Measurements from ENCODE around the gene ANKRD13D. TPM values are rescaled to one million over a fixed set of nuclear protein-coding genes. Genes with fewer than 3 reads are reported as not detected.

The ANKRD13D gene
- total and polyA plus RNA-seq, 9 donors: 5.6 to 60.9 (median 41.3) TPM

DNA sequence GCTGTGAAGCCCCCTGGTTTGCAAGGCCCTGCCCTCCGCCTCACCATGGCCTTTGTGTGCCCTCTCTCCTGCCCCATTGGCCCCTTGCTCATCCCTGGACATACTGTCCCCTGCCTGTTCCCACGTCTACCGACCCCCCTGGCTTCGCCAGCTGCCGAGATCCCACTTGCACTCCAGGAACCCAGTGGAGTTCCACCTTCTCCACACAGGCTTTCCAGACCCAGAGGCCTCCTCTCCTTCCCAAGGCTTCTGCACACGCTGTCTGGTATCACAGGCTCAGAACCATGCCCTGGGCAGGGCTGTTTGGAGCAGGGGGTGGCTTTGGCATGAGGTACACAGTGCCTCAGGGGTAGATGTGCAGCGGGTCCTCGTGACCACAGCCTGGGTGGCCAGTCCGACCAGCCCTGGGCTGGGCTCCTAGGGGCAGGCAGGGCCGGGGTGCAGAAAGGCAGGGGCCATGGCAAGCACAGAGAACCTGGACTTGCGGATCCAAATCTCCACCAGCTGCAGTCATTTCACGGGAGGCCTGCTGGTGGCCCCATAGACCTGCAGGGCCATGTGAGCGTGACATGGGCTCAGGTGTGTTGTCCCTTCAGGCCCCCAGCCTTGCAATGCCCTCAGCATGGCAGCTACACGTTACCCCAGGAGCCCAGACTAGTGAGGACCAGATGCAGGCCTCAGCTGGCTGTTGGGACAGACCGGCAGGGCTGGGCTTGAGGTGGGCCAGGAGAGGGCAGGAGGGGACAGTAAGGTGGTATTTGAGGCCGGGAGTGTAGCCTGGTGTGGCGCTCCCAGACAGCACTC lies 13.3 kb upstream of the ANKRD13D start:
- TF ChIP-seq EP300 (IDR thresholded peaks at IDR 0.05) (no peak), POLR2A (IDR thresholded peaks at IDR 0.05) (no peak)
- TF ChIP-seq, protein P1, sequence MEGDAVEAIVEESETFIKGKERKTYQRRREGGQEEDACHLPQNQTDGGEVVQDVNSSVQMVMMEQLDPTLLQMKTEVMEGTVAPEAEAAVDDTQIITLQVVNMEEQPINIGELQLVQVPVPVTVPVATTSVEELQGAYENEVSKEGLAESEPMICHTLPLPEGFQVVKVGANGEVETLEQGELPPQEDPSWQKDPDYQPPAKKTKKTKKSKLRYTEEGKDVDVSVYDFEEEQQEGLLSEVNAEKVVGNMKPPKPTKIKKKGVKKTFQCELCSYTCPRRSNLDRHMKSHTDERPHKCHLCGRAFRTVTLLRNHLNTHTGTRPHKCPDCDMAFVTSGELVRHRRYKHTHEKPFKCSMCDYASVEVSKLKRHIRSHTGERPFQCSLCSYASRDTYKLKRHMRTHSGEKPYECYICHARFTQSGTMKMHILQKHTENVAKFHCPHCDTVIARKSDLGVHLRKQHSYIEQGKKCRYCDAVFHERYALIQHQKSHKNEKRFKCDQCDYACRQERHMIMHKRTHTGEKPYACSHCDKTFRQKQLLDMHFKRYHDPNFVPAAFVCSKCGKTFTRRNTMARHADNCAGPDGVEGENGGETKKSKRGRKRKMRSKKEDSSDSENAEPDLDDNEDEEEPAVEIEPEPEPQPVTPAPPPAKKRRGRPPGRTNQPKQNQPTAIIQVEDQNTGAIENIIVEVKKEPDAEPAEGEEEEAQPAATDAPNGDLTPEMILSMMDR (IDR thresholded peaks at IDR 0.05): no peak
- H3K27me3 ChIP-seq: no peaks in the 10 kb centered on the region
- no peaks in the 10 kb centered on the region for H3K9me3 ChIP-seq
- H3K4me3 ChIP-seq: no peak overlapping the region
- peak in 2 of 5 donors; percentile 23 to 40 for DNase-seq
- intact Hi-C loops (cut with DNase I): loop anchor here in 1 of 4 donors (10.0 kb wide), 1 partner anchor 119 kb away; the partner anchor contains the start of gene RAD9A
- WGBS, 3 donors: 85 to 93% (median 89%) methylated on average over 17 of the region's 17 CpGs
- peaks cover 50% of the 10 kb centered on the region for H3K4me1 ChIP-seq (ENCODE audit: insufficient read depth)
- H3K36me3 ChIP-seq: no peaks in the 10 kb centered on the region
- H3K27ac ChIP-seq: peak overlapping the region; percentile 60 to 66

DNA sequence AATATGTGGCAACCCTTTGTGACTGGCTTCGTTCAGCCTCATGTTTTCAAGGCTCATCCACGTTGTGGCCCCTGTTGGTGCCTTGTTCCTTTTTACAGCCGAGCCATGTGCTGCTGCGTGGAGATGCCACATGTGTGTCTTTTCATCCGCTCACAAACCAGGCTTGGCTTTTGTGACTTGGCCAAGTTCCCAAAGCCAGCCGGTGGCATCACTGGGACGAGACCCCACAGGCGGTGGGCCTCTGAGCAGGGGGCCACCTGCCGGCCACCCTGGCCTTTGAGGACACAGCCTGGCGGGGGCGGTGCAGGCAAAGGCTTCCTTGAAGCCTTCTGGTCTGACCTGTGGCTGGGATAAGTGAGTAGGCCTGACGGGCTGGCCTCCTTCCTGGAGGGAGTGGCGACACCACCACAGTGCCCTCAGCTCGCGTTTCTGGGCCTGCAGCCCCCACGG lies 12.3 kb upstream of the ANKRD13D start:
- WGBS, 3 donors: 38 to 42% (median 42%) methylated on average over 16 of the region's 16 CpGs
- no peaks in the 10 kb centered on the region for H3K36me3 ChIP-seq
- H3K27me3 ChIP-seq: no peaks in the 10 kb centered on the region
- H3K4me1 ChIP-seq (ENCODE audit: insufficient read depth): peaks cover 47% of the 10 kb centered on the region
- peak overlapping the region; percentile 33 to 81 for H3K27ac ChIP-seq
- no peak for TF ChIP-seq POLR2A (IDR thresholded peaks at IDR 0.05)
- TF ChIP-seq, protein P1 (IDR thresholded peaks at IDR 0.05): no peak
- no peak for TF ChIP-seq EP300 (IDR thresholded peaks at IDR 0.05)
- peak overlapping the region; percentile 15 for H3K4me3 ChIP-seq
- no peaks in the 10 kb centered on the region for H3K9me3 ChIP-seq
- intact Hi-C loops (cut with DNase I): loop anchor here in 1 of 4 donors (10.0 kb wide), 1 partner anchor 118 kb away; the partner anchor contains the start of gene RAD9A
- DNase-seq: peak in 2 of 5 donors; percentile 51 to 58

DNA sequence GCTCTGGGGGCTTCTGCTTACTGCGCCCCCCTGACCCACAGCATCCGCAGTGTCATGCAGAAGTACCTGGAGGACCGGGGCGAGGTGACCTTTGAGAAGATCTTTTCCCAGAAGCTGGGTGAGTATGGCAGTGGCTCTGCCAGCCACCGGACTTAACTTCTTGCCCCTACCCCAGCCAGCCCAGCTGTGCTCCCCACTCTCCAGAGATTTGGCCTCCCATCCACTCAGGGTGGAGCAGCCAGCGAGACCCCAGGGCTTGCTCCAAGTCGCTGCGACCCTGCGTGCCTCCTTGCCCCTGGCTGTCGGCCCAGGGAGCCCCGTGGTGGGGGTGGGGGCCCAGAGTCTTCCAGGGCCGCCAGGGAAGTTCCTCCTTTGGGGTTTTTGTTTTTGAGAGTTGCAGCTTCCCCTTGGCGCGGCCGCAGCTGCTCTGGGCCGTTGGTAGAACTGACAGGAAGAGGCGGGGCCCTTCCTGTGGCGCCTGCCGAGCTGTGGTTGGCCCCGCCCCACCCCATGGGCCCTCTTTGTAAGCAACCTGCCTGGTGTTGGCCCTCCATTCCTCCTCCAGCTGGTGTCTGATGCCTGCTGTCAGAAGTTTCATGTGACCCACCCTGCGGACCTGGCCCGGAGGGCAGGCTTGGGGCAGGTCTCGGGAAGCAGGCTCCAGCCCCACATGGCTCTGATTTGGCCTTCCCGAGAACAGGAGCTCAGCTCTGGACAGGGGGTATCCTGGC lies 11.7 kb upstream of the ANKRD13D start:
- peak; percentile 80 to 88 (median 83) for DNase-seq
- Histone ChIP-seq H3K9me3 (no peaks in the 10 kb centered on the region), H3K27me3 (no peaks in the 10 kb centered on the region), H3K27ac (peak overlapping the region; percentile 67 to 81), H3K36me3 (no peaks in the 10 kb centered on the region), H3K4me1 (ENCODE audit: insufficient read depth) (peaks cover 44% of the 10 kb centered on the region), H3K4me3 (peak overlapping the region; percentile 15)
- no peak for TF ChIP-seq EP300 (IDR thresholded peaks at IDR 0.05)
- no peak for TF ChIP-seq POLR2A (IDR thresholded peaks at IDR 0.05)
- WGBS, 3 donors: 11 to 20% (median 14%) methylated on average over 22 to 24 of the region's 24 CpGs
- intact Hi-C loops (cut with DNase I): loop anchor here in 1 of 4 donors (10.0 kb wide), 1 partner anchor 117 kb away; the partner anchor contains the start of gene RAD9A

DNA sequence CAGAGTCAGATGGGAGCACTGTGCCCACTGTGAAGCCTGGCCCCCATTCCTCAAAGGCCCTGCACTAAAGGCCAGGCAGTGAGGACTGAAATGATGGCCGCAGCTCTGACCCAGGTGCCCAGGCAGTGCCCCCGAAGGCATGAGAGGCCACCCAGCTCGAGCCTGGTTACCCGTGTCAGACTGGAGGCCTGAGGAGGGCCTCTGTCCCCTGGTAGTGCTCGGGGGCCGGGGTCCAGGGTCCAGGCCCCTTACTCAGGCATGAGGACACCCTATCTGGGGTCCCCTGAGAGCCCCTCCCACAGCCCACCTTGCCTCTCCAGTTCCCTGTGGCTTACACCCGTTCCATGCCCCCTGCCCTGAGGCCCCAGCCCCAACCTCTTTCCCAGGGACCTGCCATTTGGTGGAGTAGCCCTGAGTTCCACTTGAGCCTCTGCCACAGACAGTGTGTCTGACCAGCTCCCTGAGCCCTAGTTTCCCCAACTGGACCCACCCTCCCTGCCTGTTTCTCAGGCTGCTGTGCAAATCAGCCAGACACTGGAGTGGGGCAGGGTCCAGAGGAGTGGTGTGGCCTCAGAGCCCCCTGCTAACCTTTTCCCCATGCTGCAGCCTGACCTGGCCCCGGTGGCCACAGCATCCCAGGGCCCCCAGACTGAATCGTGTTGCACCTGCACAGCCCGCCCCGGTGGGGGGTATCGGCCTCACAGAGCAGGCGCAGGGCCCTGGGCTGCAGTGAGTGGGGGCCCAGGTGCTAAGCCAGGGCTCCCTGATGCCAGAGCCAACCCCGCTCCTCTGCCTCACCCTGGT lies 10.8 kb upstream of the ANKRD13D start:
- peak overlapping the region; percentile 67 to 81 for H3K27ac ChIP-seq
- H3K27me3 ChIP-seq: no peaks in the 10 kb centered on the region
- H3K9me3 ChIP-seq: no peaks in the 10 kb centered on the region
- no peak overlapping the region for H3K4me3 ChIP-seq
- WGBS, 3 donors: 87 to 93% (median 88%) methylated on average over 12 to 14 of the region's 14 CpGs
- H3K36me3 ChIP-seq: no peaks in the 10 kb centered on the region
- TF ChIP-seq, protein P1 (IDR thresholded peaks at IDR 0.05): no peak
- no peak for TF ChIP-seq POLR2A (IDR thresholded peaks at IDR 0.05)
- intact Hi-C loops (cut with DNase I): loop anchor here in 1 of 4 donors (10.0 kb wide), 1 partner anchor 116 kb away; the partner anchor contains the start of gene RAD9A
- H3K4me1 ChIP-seq (ENCODE audit: insufficient read depth): peaks cover 42% of the 10 kb centered on the region
- peak in 2 of 5 donors; percentile 32 to 40 for DNase-seq
